Upper lobe of right lung (tissue), 1 donor: ENCODE data around the gene RFX3. TPM values are rescaled to one million over a fixed set of nuclear protein-coding genes. Genes with fewer than 3 reads are reported as not detected.

Source experiments
- ATAC-seq: fragments of 200-7000 bp; cut with Tn5 transposase; one replicate; pipeline ENCODE4 v1.9.1; 2020; ENCODE audit warnings: mild to moderate bottlenecking, moderate library complexity
- DNase-seq: peaks from one replicate; pipeline ENCODE4 v3.0.0-alpha.2; 2020
- H3K27ac ChIP-seq: fragments of 200-600 bp; one replicate; pipeline ENCODE4 v1.8.0; 2022
- H3K27me3 ChIP-seq: fragments of 200-600 bp; one replicate; pipeline ENCODE4 v1.8.0; 2022; ENCODE audit warnings: mild to moderate bottlenecking
- H3K36me3 ChIP-seq: fragments of 200-600 bp; one replicate; pipeline ENCODE4 v1.8.0; 2022
- H3K4me1 ChIP-seq: fragments of 200-600 bp; one replicate; pipeline ENCODE4 v1.8.0; 2022
- H3K4me3 ChIP-seq: fragments of 200-600 bp; one replicate; pipeline ENCODE4 v1.8.0; 2022; ENCODE audit warnings: mild to moderate bottlenecking
- H3K9me3 ChIP-seq: fragments of 200-600 bp; one replicate; pipeline ENCODE4 v1.8.0; 2022
- intact Hi-C: fragments of 100-400 bp; cut with DNase I; formaldehyde crosslinking; loops from one replicate; pipeline ENCODE4 v1.11.0; 2022
- total RNA-seq: library from RNA; stranded (reverse); fragmentation: NEBNext Ultra II Directional; extraction: Animal tissue kit (Norgen Biotek cat#: 25700); gene quantifications from one replicate; pipeline ENCODE4 v1.2.1, GENCODE V29; 2021
- TF ChIP-seq, protein P1 (sequence below): fragments of 200-600 bp; IDR thresholded peaks from one replicate; pipeline ENCODE4 v1.8.0; 2022; ENCODE audit warnings: antibody characterized with exemption
- donor health status: DM: no; HTN: yes; CAD: no; lungs with severe emphysema.

Gene RFX3
- total RNA-seq, 1 donor from 2014 or later, result 13.8 TPM

DNA sequence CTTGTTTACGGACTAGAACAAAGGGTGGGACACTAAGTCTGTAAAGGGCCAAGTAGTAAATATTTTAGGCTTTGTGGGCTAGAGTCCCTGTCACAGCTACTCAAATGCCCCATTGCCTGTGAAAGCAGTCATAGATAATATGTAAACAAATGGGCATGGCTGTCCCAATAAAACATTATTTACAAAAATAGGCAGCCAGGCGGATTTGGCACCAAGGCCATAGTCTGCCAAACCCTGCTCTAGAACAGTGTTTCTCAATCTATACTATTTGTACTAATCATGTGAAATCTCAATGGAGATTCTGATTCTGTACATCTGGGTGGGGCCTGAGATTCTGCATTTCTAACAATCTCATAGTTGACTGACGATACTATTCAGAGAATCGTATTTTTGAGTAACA, 92.0 kb downstream of the RFX3 start:
- intact Hi-C loops, result no loop called here
- H3K4me1 ChIP-seq, result peaks cover 8% of the 10 kb centered on the region
- no peak overlapping the region for H3K4me3 ChIP-seq
- TF ChIP-seq, protein P1, sequence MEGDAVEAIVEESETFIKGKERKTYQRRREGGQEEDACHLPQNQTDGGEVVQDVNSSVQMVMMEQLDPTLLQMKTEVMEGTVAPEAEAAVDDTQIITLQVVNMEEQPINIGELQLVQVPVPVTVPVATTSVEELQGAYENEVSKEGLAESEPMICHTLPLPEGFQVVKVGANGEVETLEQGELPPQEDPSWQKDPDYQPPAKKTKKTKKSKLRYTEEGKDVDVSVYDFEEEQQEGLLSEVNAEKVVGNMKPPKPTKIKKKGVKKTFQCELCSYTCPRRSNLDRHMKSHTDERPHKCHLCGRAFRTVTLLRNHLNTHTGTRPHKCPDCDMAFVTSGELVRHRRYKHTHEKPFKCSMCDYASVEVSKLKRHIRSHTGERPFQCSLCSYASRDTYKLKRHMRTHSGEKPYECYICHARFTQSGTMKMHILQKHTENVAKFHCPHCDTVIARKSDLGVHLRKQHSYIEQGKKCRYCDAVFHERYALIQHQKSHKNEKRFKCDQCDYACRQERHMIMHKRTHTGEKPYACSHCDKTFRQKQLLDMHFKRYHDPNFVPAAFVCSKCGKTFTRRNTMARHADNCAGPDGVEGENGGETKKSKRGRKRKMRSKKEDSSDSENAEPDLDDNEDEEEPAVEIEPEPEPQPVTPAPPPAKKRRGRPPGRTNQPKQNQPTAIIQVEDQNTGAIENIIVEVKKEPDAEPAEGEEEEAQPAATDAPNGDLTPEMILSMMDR, result no peak
- ATAC-seq (no peak), DNase-seq (no peak)
- H3K36me3 ChIP-seq, result no peaks in the 10 kb centered on the region
- no peaks in the 10 kb centered on the region for H3K27me3 ChIP-seq
- no peaks in the 10 kb centered on the region for H3K9me3 ChIP-seq
- H3K27ac ChIP-seq, result no peak overlapping the region

DNA sequence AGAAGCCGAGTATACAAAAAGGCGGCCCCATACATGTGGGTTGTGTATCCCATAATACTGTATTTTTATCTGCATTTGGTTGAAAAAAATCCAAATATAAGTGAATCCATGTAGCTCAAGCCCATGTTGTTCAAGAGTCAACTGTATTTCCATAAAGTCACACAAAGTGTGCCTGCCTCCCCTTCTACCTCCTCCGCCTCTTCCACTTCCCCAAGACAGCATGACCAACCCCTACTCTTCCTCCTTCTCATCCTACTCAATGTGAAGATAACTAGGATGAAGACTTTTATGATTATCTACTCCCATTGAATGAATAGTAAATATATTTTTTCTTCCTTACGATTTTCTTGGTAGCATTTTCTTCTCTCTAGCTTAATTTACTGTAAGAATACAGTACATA, 92.7 kb downstream of the RFX3 start:
- Histone ChIP-seq H3K4me1 (peaks cover 8% of the 10 kb centered on the region), H3K4me3 (no peak overlapping the region), H3K27ac (no peak overlapping the region), H3K9me3 (no peaks in the 10 kb centered on the region), H3K36me3 (no peaks in the 10 kb centered on the region), H3K27me3 (no peaks in the 10 kb centered on the region)
- no peak for DNase-seq
- peak; percentile 73 for ATAC-seq
- intact Hi-C loops, result no loop called here
- TF ChIP-seq, protein P1, result no peak

DNA sequence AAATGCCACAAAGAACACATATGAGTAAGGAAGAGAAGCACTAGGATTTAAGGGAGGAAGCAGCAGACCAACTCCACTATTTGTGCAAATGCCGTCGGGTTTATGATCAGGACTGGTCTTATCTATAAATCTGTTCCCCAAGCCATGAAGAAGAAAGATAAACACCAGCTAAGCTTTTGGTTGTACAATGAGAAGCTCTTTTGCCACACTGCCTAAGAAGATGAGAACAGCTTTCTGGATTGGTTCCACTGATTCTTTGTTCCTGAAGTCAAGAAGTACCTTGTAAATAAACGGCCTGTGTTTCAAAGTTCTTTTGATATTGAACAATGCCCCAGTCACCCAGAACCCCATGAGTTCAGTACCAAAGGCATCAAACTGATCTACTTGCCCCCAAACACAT, 93.9 kb downstream of the RFX3 start:
- Histone ChIP-seq H3K36me3 (no peaks in the 10 kb centered on the region), H3K9me3 (no peaks in the 10 kb centered on the region), H3K27me3 (no peaks in the 10 kb centered on the region), H3K4me1 (peaks cover 8% of the 10 kb centered on the region), H3K4me3 (no peak overlapping the region), H3K27ac (no peak overlapping the region)
- ATAC-seq (no peak), DNase-seq (no peak)
- TF ChIP-seq, protein P1, result no peak
- intact Hi-C loops, result no loop called here

DNA sequence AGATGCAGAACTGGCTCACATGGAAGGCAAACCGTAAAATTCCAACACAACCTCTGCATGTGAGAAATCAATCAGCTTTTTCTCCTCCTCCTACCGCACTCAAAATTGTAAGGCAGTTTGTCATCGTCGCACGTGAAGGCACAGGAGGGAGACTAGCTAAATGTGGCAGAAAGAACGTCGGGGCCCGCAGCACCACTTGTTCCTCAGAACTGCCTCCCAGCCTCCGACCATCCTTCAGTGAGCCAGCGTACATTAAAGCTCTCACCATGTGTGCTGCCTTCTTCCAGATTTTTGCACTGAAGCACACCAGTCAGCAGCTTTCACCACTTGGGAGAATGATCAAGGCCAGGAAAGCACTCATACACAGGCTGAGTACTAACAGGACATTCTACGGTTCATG, 105.9 kb downstream of the RFX3 start:
- intact Hi-C loops, result no loop called here
- Histone ChIP-seq H3K27ac (no peak overlapping the region), H3K4me1 (no peaks in the 10 kb centered on the region), H3K27me3 (no peaks in the 10 kb centered on the region), H3K4me3 (no peak overlapping the region), H3K36me3 (no peaks in the 10 kb centered on the region), H3K9me3 (no peaks in the 10 kb centered on the region)
- TF ChIP-seq, protein P1, result no peak
- DNase-seq (no peak), ATAC-seq (no peak)

DNA sequence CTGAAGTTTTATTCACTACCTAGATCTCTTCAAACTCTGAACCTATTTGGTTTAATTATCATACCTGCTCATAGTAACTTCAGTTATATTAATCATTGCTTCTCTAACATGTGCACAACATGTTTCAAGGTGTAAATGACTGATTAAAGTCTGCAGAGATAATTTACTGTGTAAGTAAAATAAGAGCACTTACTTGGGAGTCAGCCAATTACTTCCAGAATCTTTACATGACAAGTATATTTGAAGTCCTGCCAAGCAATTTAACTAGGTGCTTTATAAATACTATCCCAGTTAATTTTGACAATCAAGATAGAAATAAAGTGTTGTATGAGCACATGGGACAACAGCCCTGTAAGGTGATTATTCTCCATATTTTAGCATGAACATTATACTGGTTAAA, 109.9 kb downstream of the RFX3 start:
- intact Hi-C loops, result no loop called here
- Histone ChIP-seq H3K4me1 (no peaks in the 10 kb centered on the region), H3K27me3 (no peaks in the 10 kb centered on the region), H3K27ac (no peak overlapping the region), H3K9me3 (no peaks in the 10 kb centered on the region), H3K4me3 (no peak overlapping the region), H3K36me3 (no peaks in the 10 kb centered on the region)
- ATAC-seq (no peak), DNase-seq (no peak)
- TF ChIP-seq, protein P1, result no peak

DNA sequence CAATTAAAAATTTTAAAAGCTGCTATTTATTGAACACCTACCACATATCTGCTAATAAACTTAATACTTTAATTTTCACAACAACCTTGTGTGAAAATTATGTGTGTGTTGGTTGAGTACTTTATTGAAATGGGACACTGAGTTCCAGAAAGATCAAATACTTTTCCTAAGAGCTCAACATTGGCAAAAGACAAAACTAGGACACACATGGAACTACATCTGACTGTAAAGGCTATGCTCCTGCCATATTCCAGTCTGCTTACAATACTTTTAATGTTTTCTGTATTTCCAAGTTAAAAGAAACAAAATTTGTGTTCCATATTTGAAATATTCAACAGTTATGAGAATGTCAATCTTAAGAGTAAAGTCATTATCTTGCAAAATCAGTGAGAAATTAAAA, 111.8 kb downstream of the RFX3 start:
- TF ChIP-seq, protein P1, result no peak
- intact Hi-C loops, result no loop called here

More for the DNA sequence above, 111.8 kb downstream of the RFX3 start:
- no peaks in the 10 kb centered on the region for H3K36me3 ChIP-seq
- ATAC-seq (no peak), DNase-seq (no peak)
- H3K4me1 ChIP-seq, result no peaks in the 10 kb centered on the region
- H3K27me3 ChIP-seq, result no peaks in the 10 kb centered on the region
- H3K27ac ChIP-seq, result no peak overlapping the region
- H3K4me3 ChIP-seq, result no peak overlapping the region
- no peaks in the 10 kb centered on the region for H3K9me3 ChIP-seq
